ENCODE results near the gene DOC2A. TPM values are rescaled to one million over a fixed set of nuclear protein-coding genes. Genes with fewer than 3 reads are reported as not detected.
"Not testable (repeated sequence)": the region's sequence is repeated elsewhere in the genome, so short reads cannot be mapped to it uniquely, and the experiment has no call there.

DOC2A gene
- 1 to 10 TPM; 1.6 to 2.3 (median 1.7) TPM for polyA plus RNA-seq (ENCODE audit: insufficient read length in 3 of 3)

GRCh38 chr16:30010844-30011713 lies at the start of gene DOC2A:
Gene DOC2A, minus strand, starts transcription at chr16:30011027. Its CDS starts 805 bp downstream, at chr16:30010222.
- no peak for DNase-seq (ENCODE audit: low read depth in 3 of 3, low spot score in 2 of 3)

GRCh38 chr16:30060346-30060745 lies 49.5 kb upstream of the DOC2A start:
- no peak for DNase-seq (ENCODE audit: low read depth in 3 of 3, low spot score in 2 of 3)

- no peak for DNase-seq (ENCODE audit: low read depth in 3 of 3, low spot score in 2 of 3)
Observed at GRCh38 chr16:30054959-30055553, 44.2 kb upstream of the DOC2A start.

GRCh38 chr16:30054451-30054850 lies 43.6 kb upstream of the DOC2A start:
- no peak for DNase-seq (ENCODE audit: low read depth in 3 of 3, low spot score in 2 of 3)

DNA sequence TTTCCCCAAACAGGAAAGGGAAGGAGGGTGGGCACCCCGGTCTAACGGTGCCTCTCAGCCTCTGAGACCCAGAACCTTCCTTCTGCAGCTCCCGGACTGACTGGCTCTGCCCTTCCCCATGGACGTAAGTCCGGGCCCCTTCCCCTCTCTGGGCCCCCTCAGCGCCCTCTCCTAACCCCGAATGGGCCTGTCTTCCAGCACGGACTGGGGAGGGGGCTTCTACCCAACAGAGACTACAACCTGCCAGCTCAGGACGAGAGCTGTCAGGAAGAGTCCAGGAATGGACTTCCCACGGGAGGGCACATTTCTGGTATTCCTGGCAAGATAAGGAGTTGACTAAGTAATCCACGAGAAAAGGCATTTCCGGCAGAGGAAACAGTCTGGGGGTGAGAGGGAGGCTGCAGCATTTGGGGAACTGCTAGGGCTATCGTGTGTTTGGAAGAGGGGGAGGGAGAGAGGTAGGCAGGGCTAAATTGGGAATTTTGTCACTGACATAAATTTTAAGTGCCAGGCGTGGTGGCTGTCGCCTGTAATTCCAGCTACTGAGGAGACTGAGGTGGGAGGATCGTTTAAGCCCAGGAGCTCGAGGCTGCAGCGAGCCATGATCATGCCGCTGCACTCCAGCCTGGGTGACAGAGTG lies 42.7 kb upstream of the DOC2A start:
- peak in 1 of 3 donors; percentile 25 for DNase-seq (ENCODE audit: low read depth in 3 of 3, low spot score in 2 of 3)

DNA sequence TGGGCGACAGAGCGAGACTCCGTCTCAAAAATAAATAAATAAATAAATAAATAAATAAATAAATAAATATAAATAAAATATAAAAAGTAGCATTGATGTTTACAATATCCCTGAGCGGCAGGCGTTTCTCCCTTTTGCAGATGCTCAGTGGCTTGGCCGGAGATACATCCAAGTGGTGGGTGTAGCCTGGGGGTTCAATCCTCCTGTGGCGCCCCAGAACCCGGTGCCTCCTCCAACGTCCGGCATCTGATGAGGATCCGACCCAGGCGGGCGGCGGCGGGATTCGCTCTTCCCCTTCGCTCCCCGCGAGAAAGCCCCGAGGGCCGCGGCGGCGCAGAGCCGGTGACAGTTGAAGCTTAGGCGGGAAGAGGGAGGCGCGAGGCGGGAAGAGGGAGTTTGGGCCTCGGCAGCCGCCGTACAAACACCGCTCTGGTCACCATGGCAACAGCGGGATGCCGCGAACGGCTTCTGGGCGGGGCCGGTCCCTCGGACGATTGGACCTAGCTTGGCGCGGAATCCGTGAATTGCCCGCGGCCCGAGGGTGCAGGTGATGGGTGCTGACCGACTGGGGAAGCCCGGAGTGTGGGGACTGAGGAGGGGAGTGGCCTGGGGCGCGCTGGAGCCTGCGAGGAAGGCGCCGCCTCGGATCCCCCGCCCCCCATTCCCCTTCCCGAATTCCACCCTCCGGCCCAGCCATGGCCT lies 42.0 kb upstream of the DOC2A start:
- peak in 2 of 3 donors; percentile 69 to 80 for DNase-seq (ENCODE audit: low read depth in 3 of 3, low spot score in 2 of 3)

DNA sequence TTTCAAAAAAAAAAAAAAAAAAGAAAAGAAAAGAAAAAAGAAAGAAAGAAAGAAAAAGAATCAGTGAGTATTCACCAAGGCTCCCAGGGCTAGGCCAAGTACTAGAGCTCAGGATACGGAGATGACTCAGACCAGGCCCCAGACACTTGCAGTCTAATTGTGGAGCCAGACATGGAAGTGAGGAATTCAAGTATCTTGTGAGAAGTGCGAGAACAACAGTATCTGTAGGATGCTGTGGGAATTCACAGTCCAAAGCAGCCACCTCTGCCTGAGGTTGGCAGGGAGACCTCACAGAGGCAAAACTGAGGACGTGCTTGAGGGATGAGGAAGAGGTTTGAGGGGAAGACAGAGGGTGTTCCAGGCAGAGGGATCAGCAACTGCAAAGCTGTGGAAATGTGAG lies 40.7 kb upstream of the DOC2A start:
- no peak for DNase-seq (ENCODE audit: low read depth in 3 of 3, low spot score in 2 of 3)

- no peak for DNase-seq (ENCODE audit: low read depth in 3 of 3, low spot score in 2 of 3)
Observed at GRCh38 chr16:30049871-30050270, 39.0 kb upstream of the DOC2A start.

DNA sequence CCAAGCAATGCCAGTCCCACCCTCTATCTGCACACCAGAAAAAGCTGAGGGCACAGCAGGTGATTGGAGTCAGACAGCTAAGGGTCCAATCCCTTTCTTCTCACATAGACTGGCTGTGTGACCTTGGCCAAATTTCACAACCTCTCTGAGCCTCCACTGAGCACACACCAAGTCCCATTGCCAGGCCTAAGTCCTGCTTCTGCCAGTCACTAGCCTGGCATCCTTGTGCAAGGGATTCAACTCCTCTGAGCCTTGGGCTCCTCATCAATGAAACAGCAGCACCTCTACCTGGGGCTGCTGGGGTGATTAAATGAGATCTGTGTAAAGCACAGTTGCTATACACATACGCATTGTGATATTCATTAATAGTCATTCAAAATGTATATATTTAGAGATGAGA lies 35.8 kb upstream of the DOC2A start:
- no peak for DNase-seq (ENCODE audit: low read depth in 3 of 3, low spot score in 2 of 3)

- no peak for DNase-seq (ENCODE audit: low read depth in 3 of 3, low spot score in 2 of 3)
Observed at GRCh38 chr16:30046178-30046577, 35.4 kb upstream of the DOC2A start.

GRCh38 chr16:30041841-30042240 lies 31.0 kb upstream of the DOC2A start:
- no peak for DNase-seq (ENCODE audit: low read depth in 3 of 3, low spot score in 2 of 3)

DNA sequence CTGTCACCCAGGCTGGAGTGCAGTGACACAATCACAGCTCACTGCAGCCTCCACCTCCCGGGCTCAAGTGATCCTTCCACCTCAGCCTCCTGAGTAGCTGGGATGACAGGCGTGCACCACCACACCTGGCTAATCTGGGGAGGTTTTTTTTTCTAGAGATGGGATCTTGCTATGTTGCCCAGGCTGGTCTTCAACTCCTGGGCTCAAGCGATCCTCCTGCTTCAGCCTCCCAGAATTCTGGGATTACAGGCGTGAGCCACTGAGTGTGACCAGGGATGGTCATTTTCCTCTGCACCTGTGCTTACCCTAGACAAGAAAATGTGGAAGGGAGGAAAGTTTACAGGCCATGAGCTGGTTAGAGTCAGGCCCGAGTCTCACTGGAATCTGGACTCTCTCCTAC lies 29.9 kb upstream of the DOC2A start:
- DNase-seq (ENCODE audit: low read depth in 3 of 3, low spot score in 2 of 3) = not testable (repeated sequence)

- no peak for DNase-seq (ENCODE audit: low read depth in 3 of 3, low spot score in 2 of 3)
Observed at GRCh38 chr16:30040221-30040620, 29.4 kb upstream of the DOC2A start.

GRCh38 chr16:30033270-30033669 lies 22.4 kb upstream of the DOC2A start:
- no peak for DNase-seq (ENCODE audit: low read depth in 3 of 3, low spot score in 2 of 3)

DNA sequence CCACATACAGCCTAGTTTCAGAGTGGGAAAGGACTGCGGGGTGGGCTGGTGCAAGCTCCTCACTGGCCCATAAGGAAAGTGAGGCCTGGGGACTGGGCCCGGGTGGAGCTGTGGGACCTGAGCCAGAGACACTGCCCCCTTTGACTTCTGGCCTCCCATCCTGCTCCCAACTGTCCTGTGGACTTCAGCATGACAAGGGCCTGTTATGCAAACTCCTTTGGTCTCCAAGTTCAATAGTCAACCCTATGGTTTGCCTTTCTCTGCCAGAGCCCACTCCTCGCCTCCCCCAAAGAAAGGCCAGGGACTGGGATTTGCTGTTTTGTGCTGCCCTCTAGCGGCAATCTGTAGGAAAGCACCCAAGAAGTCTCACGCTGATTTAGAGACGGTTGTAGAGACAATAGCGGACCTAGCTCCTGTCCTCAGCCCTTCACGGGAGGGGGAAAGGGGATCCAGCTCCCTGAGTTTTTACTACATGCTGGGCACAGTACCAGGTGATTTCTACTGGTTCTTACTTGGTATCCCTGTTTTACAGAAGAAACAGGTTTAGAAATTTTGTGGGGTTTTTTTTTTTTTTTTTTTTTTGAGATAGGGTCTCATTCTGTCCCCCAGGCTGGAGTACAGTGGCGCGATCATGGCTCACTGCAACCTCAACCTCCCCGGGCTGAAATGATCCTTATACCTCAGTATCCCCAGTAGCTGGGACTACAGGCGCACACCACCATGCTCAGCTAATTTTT lies 21.4 kb upstream of the DOC2A start:
- DNase-seq (ENCODE audit: low read depth in 3 of 3, low spot score in 2 of 3) = no peak

- DNase-seq (ENCODE audit: low read depth in 3 of 3, low spot score in 2 of 3) = no peak
Observed at GRCh38 chr16:30031477-30031918, 20.7 kb upstream of the DOC2A start.

DNA sequence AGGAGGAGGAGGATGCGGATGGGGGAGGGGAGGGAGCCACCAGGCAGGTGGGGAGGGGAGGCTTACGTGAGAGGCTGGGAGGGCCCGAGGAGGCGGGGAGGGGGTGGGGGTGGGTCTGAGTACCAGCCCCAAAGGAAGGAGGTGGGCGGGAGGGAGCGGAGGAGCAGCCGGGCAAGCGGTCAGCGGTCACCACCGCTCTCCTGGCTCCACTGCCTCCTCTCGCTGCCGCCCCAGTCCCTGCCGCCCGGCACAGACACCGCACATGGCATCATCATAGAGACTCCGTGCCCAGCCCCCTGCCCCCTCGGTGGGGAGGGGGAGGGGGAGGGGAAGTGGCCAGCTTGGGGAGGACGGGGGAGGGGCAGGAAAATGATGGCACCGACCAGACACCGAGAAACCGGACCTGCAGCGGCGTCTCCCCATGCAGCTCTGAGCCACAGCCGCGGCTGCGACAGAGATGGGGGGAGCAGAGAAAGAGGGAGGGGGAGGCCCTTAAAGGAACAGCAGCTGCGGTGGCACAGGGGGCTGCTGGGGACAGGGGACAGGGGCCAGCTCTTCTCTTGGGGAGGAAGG lies 20.1 kb upstream of the DOC2A start, which contains the start of gene TLCD3B:
Gene TLCD3B (minus strand): TSS at position 431 of the 573 bp plus-strand sequence. CDS start 744 bp downstream, outside the sequence.
- DNase-seq (ENCODE audit: low read depth in 3 of 3, low spot score in 2 of 3) = no peak

GRCh38 chr16:30030011-30030685 lies 19.3 kb upstream of the DOC2A start:
- DNase-seq (ENCODE audit: low read depth in 3 of 3, low spot score in 2 of 3) = no peak

DNA sequence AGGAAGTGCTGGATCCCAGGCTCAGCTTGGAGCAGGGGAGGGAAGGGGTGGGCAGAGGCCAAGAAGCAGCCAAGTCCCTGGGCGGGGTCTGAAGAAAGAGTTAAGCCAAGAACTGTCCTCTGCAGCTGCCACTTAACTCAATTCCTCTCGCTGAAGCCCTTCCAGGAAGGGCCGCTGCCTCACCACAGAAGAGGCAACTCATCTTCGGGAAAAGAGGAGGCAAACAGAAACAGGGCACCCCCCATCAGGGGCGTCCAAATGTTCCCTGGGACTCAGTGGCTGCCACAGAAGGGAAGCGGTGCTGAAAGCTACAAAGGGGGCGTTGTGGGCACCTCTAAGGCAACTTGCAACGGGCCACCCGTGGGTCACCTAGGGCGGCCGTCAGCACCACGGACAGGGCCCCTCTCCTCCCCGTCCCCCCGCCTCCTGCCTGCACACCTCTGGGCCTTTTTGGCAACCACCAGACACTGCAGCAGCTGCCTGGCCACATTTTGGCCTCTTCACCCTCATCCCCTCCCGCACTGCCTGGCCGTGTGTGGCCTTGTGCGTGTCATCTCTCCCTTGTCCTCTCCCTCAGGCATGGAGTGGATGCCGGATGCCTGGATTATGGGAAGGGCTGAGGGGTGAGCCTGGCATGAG lies 17.7 kb upstream of the DOC2A start:
- no peak for DNase-seq (ENCODE audit: low read depth in 3 of 3, low spot score in 2 of 3)

All from right renal cortex interstitium (tissue), 3 donors.